HG03045 (cell line): ENCODE measurements around the gene FN3KRP.

Experiments used
- ATAC-seq: cut with Tn5 transposase; IDR thresholded peaks from one replicate; pipeline ENCODE4 v1.9.1; 2021; ENCODE audit warnings: mild to moderate bottlenecking, moderate library complexity; ENCODE audit not compliant: unreplicated experiment

FN3KRP gene

GRCh38 chr17:82687375-82687861, 29.1 kb upstream of the FN3KRP start:
- ATAC-seq: no peak

GRCh38 chr17:82687871-82688270, 28.6 kb upstream of the FN3KRP start:
- ATAC-seq: no peak

GRCh38 chr17:82689077-82689476, 27.4 kb upstream of the FN3KRP start:
- ATAC-seq: no peak

- ATAC-seq: no peak
These were observed 25.6 kb upstream of the FN3KRP start for GRCh38 chr17:82690786-82691489.

- ATAC-seq: no peak
These were observed 24.8 kb upstream of the FN3KRP start for GRCh38 chr17:82691714-82692113.

- no peak for ATAC-seq
These were observed 24.2 kb upstream of the FN3KRP start for GRCh38 chr17:82692268-82692667.

GRCh38 chr17:82693168-82693867, 23.2 kb upstream of the FN3KRP start:
- ATAC-seq: no peak

- ATAC-seq: no peak
These were observed 21.9 kb upstream of the FN3KRP start for GRCh38 chr17:82694647-82695046.

GRCh38 chr17:82696259-82696658, 20.2 kb upstream of the FN3KRP start:
- ATAC-seq: no peak

GRCh38 chr17:82696916-82697807, 19.3 kb upstream of the FN3KRP start:
- ATAC-seq: no peak

- ATAC-seq: no peak
These were observed 18.8 kb upstream of the FN3KRP start for GRCh38 chr17:82697808-82698064.

GRCh38 chr17:82698065-82698973, 18.2 kb upstream of the FN3KRP start, which contains the start of gene RAB40B:
TSS of gene RAB40B (minus strand) at chr17:82698698. CDS start at chr17:82698596, 102 bp downstream.
- peak; percentile 95 for ATAC-seq

- ATAC-seq: no peak
These were observed 17.5 kb upstream of the FN3KRP start for GRCh38 chr17:82698974-82699442.

- ATAC-seq: no peak
These were observed 17.0 kb upstream of the FN3KRP start for GRCh38 chr17:82699551-82699950.

GRCh38 chr17:82702231-82702927, 14.1 kb upstream of the FN3KRP start:
- no peak for ATAC-seq

- ATAC-seq: no peak
These were observed 13.3 kb upstream of the FN3KRP start for GRCh38 chr17:82703036-82703745.

GRCh38 chr17:82703935-82704865, 12.3 kb upstream of the FN3KRP start:
- no peak for ATAC-seq

- no peak for ATAC-seq
These were observed 11.6 kb upstream of the FN3KRP start for GRCh38 chr17:82704886-82705285.
